T-helper 2 cell treated with Interferon-gamma antibody and Interleukin-4, amounts not matched to agents 5 μg/mL and 100 μg/mL, for 36 hours (primary cell): ENCODE data around the gene AOX1.

Source experiments
- DNase-seq: peaks from one replicate; pipeline ENCODE4 v3.0.0; 2021; ENCODE audit warnings: low spot score
- H3K27ac Mint-ChIP-seq: one replicate; pipeline ENCODE4 v1.8.0; 2021; ENCODE audit warnings: mild to moderate bottlenecking, mixed read lengths
- H3K27me3 Mint-ChIP-seq: one replicate; pipeline ENCODE4 v1.8.0; 2021; ENCODE audit warnings: low read depth, mixed read lengths
- H3K36me3 Mint-ChIP-seq: one replicate; pipeline ENCODE4 v1.8.0; 2021; ENCODE audit warnings: low read depth, mixed read lengths
- H3K4me1 Mint-ChIP-seq: one replicate; pipeline ENCODE4 v1.8.0; 2021; ENCODE audit warnings: low read depth, mixed read lengths
- H3K4me3 Mint-ChIP-seq: one replicate; pipeline ENCODE4 v1.8.0; 2022; ENCODE audit warnings: mild to moderate bottlenecking, moderate library complexity, mixed read lengths
- H3K9me3 Mint-ChIP-seq: one replicate; pipeline ENCODE4 v1.8.0; 2021; ENCODE audit warnings: mixed read lengths

The AOX1 gene

GRCh38 chr2:200613692-200614091 is 27.9 kb downstream of the AOX1 start:
- Mint-ChIP-seq H3K4me3 (no peak overlapping the region), H3K27ac (no peak overlapping the region), H3K36me3 (no peaks in the 10 kb centered on the region), H3K27me3 (no peaks in the 10 kb centered on the region), H3K4me1 (peaks cover 9% of the 10 kb centered on the region), H3K9me3 (no peaks in the 10 kb centered on the region)
- no peak for DNase-seq

- peaks cover 12% of the 10 kb centered on the region for H3K4me1 Mint-ChIP-seq
- H3K9me3 Mint-ChIP-seq: no peaks in the 10 kb centered on the region
These were observed 28.4 kb downstream of the AOX1 start for GRCh38 chr2:200614249-200614648.

DNA sequence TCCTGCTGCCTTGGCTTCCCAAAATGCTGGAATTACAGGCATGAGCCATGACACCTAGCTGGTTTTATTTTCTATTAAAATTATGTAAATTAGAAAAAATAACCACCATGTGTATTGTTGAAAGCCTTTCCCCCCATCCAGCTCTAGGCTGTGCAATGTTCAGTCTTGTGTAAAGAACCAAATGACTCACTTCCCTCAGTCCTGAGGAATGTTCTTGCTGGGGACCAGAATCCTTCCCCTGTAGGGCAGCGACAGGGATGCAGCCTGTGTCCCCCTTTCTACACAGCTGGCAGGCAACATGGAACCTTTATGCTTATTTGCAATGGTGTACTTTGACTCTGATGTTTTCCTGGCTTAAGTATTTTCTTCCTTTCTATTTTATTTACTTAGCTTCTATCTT is 29.4 kb downstream of the AOX1 start:
- H3K4me1 Mint-ChIP-seq: peaks cover 14% of the 10 kb centered on the region
- no peaks in the 10 kb centered on the region for H3K36me3 Mint-ChIP-seq
- H3K4me3 Mint-ChIP-seq: no peak overlapping the region
- H3K9me3 Mint-ChIP-seq: no peaks in the 10 kb centered on the region
- H3K27ac Mint-ChIP-seq: no peak overlapping the region
- no peak for DNase-seq
- H3K27me3 Mint-ChIP-seq: no peaks in the 10 kb centered on the region

More at GRCh38 chr2:200614249-200614648, 28.4 kb downstream of the AOX1 start:
- Mint-ChIP-seq H3K4me3 (no peak overlapping the region), H3K27me3 (no peaks in the 10 kb centered on the region), H3K36me3 (no peaks in the 10 kb centered on the region), H3K27ac (no peak overlapping the region)
- DNase-seq: no peak

DNA sequence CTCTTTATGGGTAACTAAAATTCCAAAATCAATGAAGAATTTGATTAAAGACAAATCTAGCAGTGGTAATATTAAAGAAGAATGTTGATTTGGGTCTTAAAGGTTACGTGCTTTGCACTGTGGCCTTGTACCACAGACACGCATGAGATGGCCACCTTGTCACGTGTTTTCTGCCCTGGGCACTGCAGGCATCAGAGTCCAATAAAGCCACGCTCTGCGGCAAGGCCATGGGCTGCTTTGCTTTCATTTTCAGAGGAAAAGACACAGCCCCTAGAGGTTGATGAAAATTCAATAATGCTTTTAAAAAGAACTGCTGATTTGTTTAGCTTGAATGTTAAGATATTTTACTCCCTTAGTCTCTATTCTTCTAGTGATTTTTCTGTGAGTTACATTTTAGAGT is 30.4 kb downstream of the AOX1 start:
- H3K27ac Mint-ChIP-seq: no peak overlapping the region
- no peak for DNase-seq
- H3K9me3 Mint-ChIP-seq: no peaks in the 10 kb centered on the region
- H3K27me3 Mint-ChIP-seq: no peaks in the 10 kb centered on the region
- no peak overlapping the region for H3K4me3 Mint-ChIP-seq
- no peaks in the 10 kb centered on the region for H3K36me3 Mint-ChIP-seq
- peaks cover 14% of the 10 kb centered on the region for H3K4me1 Mint-ChIP-seq

- Mint-ChIP-seq H3K27ac (no peak overlapping the region), H3K4me3 (no peak overlapping the region), H3K27me3 (no peaks in the 10 kb centered on the region), H3K36me3 (no peaks in the 10 kb centered on the region), H3K4me1 (peaks cover 14% of the 10 kb centered on the region), H3K9me3 (no peaks in the 10 kb centered on the region)
- DNase-seq: no peak
These were observed 30.8 kb downstream of the AOX1 start for GRCh38 chr2:200616656-200617055.

DNA sequence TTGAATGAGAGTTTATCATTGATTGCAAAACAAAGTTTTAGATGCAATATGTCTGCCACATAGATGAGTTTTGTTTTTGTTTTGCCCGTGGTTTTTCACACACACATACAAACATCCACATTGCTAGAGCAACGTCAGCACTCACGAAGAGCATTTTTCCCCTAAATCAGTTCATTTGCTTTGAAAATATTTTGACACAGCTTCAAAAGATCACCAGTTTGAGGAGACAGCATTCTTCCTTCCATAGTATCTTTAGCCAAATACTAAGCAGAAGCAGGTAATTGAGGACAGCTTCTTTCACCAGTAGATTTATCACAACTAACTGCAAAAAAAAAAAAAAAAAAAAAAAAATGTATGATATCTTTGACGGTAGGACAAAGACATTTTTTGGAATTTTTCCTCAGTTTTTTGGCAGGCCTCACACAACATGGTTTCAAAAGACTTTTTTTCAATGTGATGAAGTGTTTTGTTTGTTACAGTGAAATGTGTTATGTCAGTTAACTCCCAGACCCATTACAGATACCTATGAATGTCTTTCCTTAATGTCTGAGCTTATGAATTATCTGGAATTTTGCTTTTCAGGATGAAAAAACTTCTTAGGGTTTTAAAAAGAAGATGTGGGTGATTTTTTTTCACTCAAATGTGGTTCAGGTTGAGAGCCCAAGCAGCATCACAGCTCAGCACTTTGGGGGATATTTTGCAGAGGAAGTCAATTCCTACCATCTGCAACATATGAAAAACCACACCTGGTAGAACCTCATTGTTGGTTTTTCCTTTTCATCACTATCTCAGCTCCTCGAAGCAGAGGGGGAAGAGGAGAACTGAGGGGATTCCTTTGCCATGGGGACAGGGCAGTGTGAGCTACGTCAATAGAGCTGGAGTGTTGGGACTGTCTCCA is 31.6 kb downstream of the AOX1 start:
- Mint-ChIP-seq H3K27ac (no peak overlapping the region), H3K4me1 (peaks cover 14% of the 10 kb centered on the region), H3K27me3 (no peaks in the 10 kb centered on the region), H3K4me3 (no peak overlapping the region), H3K36me3 (no peaks in the 10 kb centered on the region), H3K9me3 (no peaks in the 10 kb centered on the region)
- DNase-seq: no peak

- no peaks in the 10 kb centered on the region for H3K36me3 Mint-ChIP-seq
- peaks cover 14% of the 10 kb centered on the region for H3K4me1 Mint-ChIP-seq
- H3K4me3 Mint-ChIP-seq: no peak overlapping the region
- H3K27me3 Mint-ChIP-seq: no peaks in the 10 kb centered on the region
- no peak for DNase-seq
- H3K27ac Mint-ChIP-seq: no peak overlapping the region
- no peaks in the 10 kb centered on the region for H3K9me3 Mint-ChIP-seq
These were observed 32.2 kb downstream of the AOX1 start for GRCh38 chr2:200618054-200618419.

DNA sequence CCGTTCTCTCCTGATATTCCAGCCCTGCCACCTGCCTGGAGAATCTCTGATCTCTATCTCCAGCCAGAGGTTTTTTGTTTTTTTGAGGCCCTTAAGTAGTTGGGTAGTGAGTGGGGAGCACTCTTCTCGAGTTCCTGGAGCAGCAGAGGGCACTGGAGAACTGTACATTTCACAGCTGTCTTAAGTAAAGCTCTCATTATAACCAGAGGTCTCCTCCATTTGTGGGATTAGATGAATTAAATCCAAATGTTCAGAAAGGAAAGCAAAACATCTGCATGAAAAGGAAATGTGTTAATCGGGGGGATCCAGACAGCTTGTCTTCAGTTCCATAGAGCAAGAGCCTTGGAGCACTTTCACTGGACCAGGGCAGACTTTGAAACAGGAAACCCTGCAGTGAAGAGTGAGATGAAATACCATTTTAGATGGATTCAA is 32.8 kb downstream of the AOX1 start:
- Mint-ChIP-seq H3K4me1 (peaks cover 14% of the 10 kb centered on the region), H3K4me3 (no peak overlapping the region), H3K27ac (no peak overlapping the region), H3K27me3 (no peaks in the 10 kb centered on the region), H3K9me3 (no peaks in the 10 kb centered on the region), H3K36me3 (no peaks in the 10 kb centered on the region)
- DNase-seq: no peak

DNA sequence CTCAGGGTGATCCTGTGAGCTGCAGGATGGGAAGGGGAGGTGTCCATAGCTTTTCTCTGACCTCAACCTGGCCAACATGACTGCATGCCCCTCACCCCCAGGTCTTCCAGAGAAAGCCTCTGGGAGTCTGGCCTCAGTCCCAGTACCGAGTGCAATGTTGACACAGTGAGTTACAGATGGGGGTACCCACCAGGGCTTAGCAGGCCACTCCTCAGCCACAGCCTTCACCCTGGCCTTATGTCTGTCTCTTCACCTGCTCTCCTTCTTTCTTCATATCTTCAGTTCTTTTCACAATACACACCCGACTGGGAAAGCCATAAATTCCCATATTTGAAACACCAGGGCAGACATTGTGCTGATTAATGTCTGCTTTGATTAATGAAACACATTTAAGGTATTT is 33.5 kb downstream of the AOX1 start:
- Mint-ChIP-seq H3K4me3 (no peak overlapping the region), H3K9me3 (no peaks in the 10 kb centered on the region), H3K36me3 (no peaks in the 10 kb centered on the region), H3K4me1 (peaks cover 13% of the 10 kb centered on the region), H3K27me3 (no peaks in the 10 kb centered on the region), H3K27ac (no peak overlapping the region)
- no peak for DNase-seq

DNA sequence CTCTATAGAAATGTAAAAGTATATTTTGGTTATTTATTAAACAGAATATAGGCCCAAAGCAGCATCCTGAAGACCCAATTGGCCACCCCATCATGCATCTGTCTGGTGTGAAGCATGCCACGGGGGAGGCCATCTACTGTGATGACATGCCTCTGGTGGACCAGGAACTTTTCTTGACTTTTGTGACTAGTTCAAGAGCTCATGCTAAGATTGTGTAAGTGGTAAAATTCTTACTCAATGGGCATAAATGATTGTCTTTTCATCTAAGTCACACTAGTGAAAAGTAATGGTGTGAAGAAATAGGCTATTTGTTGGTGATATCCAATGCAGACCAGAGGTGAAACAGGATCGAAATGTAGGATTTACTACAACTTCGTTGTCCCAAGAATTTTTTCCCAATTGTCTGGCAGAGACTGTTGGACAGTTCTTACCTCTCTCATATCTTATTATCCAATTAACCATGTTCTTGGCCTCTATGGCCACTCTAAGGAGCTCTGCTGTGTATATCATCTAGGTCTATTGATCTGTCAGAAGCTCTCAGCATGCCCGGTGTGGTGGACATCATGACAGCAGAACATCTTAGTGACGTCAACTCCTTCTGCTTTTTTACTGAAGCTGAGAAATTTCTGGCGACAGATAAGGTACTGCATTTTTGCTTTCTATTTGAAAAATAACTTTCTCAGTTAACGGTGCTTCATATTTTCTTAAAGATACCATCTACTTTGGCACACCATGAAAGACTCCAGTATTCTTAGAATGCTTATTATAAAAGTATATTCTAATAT is 35.0 kb downstream of the AOX1 start:
- Mint-ChIP-seq H3K4me3 (no peak overlapping the region), H3K27ac (no peak overlapping the region), H3K36me3 (no peaks in the 10 kb centered on the region), H3K9me3 (no peaks in the 10 kb centered on the region), H3K4me1 (peaks cover 13% of the 10 kb centered on the region), H3K27me3 (peaks cover 4% of the 10 kb centered on the region)
- no peak for DNase-seq

- DNase-seq: no peak
- Mint-ChIP-seq H3K27ac (no peak overlapping the region), H3K27me3 (peaks cover 4% of the 10 kb centered on the region), H3K4me1 (peaks cover 13% of the 10 kb centered on the region), H3K9me3 (no peaks in the 10 kb centered on the region), H3K4me3 (no peak overlapping the region), H3K36me3 (no peaks in the 10 kb centered on the region)
These were observed 36.3 kb downstream of the AOX1 start for GRCh38 chr2:200622106-200622505.

- Mint-ChIP-seq H3K27ac (no peak overlapping the region), H3K9me3 (no peaks in the 10 kb centered on the region), H3K36me3 (no peaks in the 10 kb centered on the region), H3K4me1 (peaks cover 3% of the 10 kb centered on the region), H3K4me3 (no peak overlapping the region), H3K27me3 (peaks cover 6% of the 10 kb centered on the region)
- DNase-seq: no peak
These were observed 38.2 kb downstream of the AOX1 start for GRCh38 chr2:200624026-200624425.

DNA sequence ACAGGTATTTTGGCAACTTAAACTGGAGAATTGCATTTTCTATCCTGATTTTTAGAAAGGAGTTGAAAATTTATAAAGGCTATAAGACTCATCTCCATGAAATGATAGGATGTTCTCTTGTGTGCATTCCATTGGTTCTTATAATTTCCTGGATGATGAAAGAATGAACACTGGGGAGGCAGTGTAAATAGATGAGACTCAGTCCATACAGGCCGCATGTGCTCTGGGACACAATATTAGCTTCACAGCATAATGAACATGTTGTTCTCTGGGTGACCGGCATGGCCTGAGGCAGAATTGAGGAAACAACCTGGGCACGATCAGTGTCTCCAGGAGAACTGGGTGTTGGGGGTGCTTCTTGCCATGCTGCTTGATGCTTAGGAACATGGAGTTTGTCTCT is 38.8 kb downstream of the AOX1 start:
- Mint-ChIP-seq H3K9me3 (no peaks in the 10 kb centered on the region), H3K4me3 (no peak overlapping the region), H3K27ac (no peak overlapping the region), H3K27me3 (peaks cover 9% of the 10 kb centered on the region), H3K4me1 (no peaks in the 10 kb centered on the region), H3K36me3 (no peaks in the 10 kb centered on the region)
- DNase-seq: no peak

DNA sequence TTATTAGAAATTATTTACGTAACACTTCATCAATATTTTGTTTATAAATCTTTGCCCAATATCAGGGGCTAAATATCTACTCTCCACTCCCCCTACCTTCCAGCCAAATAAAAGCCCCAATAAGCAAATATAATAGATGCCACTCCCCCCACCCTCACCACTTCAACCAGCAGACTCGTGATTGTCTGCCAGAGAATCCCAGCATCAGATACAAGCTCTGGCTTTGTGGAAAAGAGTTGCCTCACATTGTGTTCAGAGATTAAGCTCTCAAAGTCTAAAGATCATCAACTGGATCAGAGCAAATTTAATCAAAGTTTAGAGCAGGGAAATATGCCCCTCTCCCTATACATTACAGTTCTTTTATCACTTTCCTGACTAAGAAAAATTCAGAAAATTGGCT is 39.5 kb downstream of the AOX1 start:
- H3K9me3 Mint-ChIP-seq: no peaks in the 10 kb centered on the region
- H3K27ac Mint-ChIP-seq: no peak overlapping the region
- peaks cover 11% of the 10 kb centered on the region for H3K27me3 Mint-ChIP-seq
- H3K4me3 Mint-ChIP-seq: no peak overlapping the region
- DNase-seq: no peak
- no peaks in the 10 kb centered on the region for H3K36me3 Mint-ChIP-seq
- H3K4me1 Mint-ChIP-seq: no peaks in the 10 kb centered on the region
